ENCODE data around the gene RNF8. TPM values are rescaled to one million over a fixed set of nuclear protein-coding genes. Genes with fewer than 3 reads are reported as not detected.

The RNF8 gene
- total RNA-seq, 1 donor from 2014 or later = 21.8 TPM

DNA sequence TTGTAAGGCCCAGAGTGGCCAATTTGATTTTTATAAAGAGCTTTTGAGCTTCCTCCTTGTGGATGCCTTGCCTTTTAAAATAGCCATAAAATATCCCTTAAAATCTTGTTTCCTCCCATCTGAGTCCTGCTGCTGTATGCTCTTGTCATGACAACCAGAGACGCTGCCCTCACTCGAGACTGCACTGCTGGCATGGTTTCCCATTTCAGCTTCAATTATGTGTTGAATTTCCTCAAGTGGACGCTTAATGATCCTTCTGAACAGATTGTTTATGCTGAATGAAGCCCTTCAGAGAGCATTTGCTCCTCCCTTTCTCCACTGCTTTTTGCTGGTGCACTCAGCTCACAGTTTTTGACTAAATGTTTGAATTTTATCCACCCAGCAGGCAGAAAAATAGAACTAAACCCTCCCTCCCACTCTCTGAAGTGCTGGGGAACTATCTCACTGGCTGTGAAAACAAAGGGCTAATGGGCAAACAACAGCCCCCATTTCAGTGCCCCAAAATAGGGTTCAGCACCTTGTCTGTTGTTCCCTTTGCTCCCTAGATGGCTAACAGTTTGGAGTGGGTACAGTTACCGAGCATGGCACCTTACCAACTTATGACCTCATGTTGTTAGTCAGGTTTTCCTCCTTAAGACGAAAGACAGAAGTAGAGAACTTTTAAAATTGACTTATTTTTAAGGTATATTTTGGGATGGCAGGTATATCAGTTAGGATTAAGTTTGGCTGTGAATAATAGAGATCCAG is 45.5 kb upstream of the RNF8 start:
- Mint-ChIP-seq H3K27me3 (ENCODE audit: unreplicated experiment) (no peaks in the 10 kb centered on the region), H3K27ac (ENCODE audit: unreplicated experiment) (no peak overlapping the region), H3K4me1 (ENCODE audit: unreplicated experiment) (peaks cover 6% of the 10 kb centered on the region), H3K36me3 (ENCODE audit: low read depth, unreplicated experiment) (peaks cover 6% of the 10 kb centered on the region), H3K4me3 (ENCODE audit: unreplicated experiment) (no peak overlapping the region), H3K9me3 (ENCODE audit: unreplicated experiment) (no peaks in the 10 kb centered on the region)
- TF ChIP-seq, protein P1, sequence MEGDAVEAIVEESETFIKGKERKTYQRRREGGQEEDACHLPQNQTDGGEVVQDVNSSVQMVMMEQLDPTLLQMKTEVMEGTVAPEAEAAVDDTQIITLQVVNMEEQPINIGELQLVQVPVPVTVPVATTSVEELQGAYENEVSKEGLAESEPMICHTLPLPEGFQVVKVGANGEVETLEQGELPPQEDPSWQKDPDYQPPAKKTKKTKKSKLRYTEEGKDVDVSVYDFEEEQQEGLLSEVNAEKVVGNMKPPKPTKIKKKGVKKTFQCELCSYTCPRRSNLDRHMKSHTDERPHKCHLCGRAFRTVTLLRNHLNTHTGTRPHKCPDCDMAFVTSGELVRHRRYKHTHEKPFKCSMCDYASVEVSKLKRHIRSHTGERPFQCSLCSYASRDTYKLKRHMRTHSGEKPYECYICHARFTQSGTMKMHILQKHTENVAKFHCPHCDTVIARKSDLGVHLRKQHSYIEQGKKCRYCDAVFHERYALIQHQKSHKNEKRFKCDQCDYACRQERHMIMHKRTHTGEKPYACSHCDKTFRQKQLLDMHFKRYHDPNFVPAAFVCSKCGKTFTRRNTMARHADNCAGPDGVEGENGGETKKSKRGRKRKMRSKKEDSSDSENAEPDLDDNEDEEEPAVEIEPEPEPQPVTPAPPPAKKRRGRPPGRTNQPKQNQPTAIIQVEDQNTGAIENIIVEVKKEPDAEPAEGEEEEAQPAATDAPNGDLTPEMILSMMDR (IDR thresholded peaks at IDR 0.05; ENCODE audit: unreplicated experiment) = no peak
- no peak for DNase-seq (ENCODE audit: low spot score)

DNA sequence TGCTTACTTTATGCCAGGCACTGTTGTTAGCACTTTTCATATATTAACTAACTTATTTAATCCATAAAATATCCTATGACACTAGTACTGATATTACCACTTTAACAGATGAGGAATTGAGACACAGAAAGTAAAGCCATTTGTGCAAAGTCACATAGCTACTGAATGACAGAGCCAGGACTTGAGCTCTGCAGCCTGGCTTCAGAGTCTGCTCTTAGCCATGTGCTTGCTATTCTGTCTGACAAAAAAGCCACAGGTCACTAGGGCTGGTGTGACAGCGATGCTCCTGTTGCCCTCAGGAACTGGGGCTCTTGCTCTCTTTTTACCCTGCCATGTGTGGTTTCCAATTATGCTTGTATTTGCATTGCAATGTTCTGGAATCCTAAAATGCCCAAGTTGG is 44.7 kb upstream of the RNF8 start:
- TF ChIP-seq, protein P1 (IDR thresholded peaks at IDR 0.05; ENCODE audit: unreplicated experiment) = no peak
- Mint-ChIP-seq H3K27ac (ENCODE audit: unreplicated experiment) (no peak overlapping the region), H3K9me3 (ENCODE audit: unreplicated experiment) (no peaks in the 10 kb centered on the region), H3K4me3 (ENCODE audit: unreplicated experiment) (no peak overlapping the region), H3K4me1 (ENCODE audit: unreplicated experiment) (peaks cover 7% of the 10 kb centered on the region), H3K27me3 (ENCODE audit: unreplicated experiment) (no peaks in the 10 kb centered on the region), H3K36me3 (ENCODE audit: low read depth, unreplicated experiment) (peaks cover 11% of the 10 kb centered on the region)
- DNase-seq (ENCODE audit: low spot score) = no peak

DNA sequence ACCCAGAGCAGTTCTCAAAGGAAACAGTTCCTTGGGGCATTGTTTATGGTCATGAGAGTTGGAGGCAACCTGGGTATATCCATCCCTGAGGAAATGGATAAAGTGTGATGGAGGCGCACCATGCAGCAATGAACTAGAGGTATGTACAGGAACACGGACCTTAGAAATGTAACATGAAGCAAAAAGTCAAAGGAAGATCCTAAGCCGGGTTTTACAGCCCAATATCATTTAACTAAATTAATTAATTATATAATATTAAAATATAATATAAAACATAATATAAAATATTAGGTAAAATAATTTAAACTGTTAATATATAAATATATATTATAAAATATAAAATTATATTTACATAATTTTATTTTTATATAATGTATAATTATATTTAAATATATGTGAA is 44.1 kb upstream of the RNF8 start:
- Mint-ChIP-seq H3K27me3 (ENCODE audit: unreplicated experiment) (no peaks in the 10 kb centered on the region), H3K4me3 (ENCODE audit: unreplicated experiment) (no peak overlapping the region), H3K4me1 (ENCODE audit: unreplicated experiment) (peaks cover 14% of the 10 kb centered on the region), H3K9me3 (ENCODE audit: unreplicated experiment) (no peaks in the 10 kb centered on the region), H3K27ac (ENCODE audit: unreplicated experiment) (no peak overlapping the region), H3K36me3 (ENCODE audit: low read depth, unreplicated experiment) (peaks cover 18% of the 10 kb centered on the region)
- TF ChIP-seq, protein P1 (IDR thresholded peaks at IDR 0.05; ENCODE audit: unreplicated experiment) = no peak
- no peak for DNase-seq (ENCODE audit: low spot score)

GRCh38 chr6:37310966-37311365 is 42.8 kb upstream of the RNF8 start:
- Mint-ChIP-seq H3K4me1 (ENCODE audit: unreplicated experiment) (peaks cover 17% of the 10 kb centered on the region), H3K9me3 (ENCODE audit: unreplicated experiment) (no peaks in the 10 kb centered on the region), H3K27ac (ENCODE audit: unreplicated experiment) (no peak overlapping the region), H3K36me3 (ENCODE audit: low read depth, unreplicated experiment) (peaks cover 18% of the 10 kb centered on the region), H3K27me3 (ENCODE audit: unreplicated experiment) (no peaks in the 10 kb centered on the region), H3K4me3 (ENCODE audit: unreplicated experiment) (no peak overlapping the region)
- TF ChIP-seq, protein P1 (IDR thresholded peaks at IDR 0.05; ENCODE audit: unreplicated experiment) = no peak
- no peak for DNase-seq (ENCODE audit: low spot score)

DNA sequence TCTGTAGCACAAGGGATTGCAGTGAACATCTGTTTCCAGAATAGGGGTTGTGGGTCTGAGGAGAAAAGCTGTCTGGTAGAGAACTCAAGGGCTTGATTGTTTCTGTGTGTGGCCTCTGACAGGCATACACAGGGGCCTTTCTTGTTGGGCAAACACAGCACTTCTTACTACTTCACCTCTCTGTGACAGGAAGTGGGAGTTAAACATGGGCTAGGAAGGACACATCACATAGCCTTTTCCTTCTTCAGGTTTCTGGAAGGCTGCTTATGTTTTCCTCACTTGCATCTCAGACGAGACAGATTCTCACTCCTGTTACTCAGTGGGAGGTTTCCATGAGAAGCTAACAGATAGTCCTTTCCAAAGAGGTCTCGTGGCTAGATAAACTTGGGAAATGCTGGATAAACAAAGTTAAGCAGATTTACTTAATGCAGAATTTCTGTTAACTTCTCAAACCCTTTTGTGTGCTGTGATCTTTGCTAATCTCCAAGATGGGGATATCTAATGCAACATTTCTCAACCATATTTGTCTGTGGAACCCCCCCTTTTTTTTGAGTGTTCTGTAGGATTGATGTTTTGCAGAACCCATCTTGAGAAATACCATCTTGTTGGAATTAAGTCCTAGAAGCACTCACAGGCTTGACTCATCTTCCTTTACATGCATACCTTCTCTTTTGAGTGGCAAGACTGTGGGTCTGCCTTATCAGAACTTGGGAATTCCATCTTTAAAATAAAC is 41.9 kb upstream of the RNF8 start:
- no peak overlapping the region for H3K27ac Mint-ChIP-seq (ENCODE audit: unreplicated experiment)
- no peaks in the 10 kb centered on the region for H3K27me3 Mint-ChIP-seq (ENCODE audit: unreplicated experiment)
- H3K36me3 Mint-ChIP-seq (ENCODE audit: low read depth, unreplicated experiment) = peaks cover 18% of the 10 kb centered on the region
- H3K4me3 Mint-ChIP-seq (ENCODE audit: unreplicated experiment) = no peak overlapping the region
- TF ChIP-seq, protein P1 (IDR thresholded peaks at IDR 0.05; ENCODE audit: unreplicated experiment) = no peak
- DNase-seq (ENCODE audit: low spot score) = no peak
- H3K4me1 Mint-ChIP-seq (ENCODE audit: unreplicated experiment) = peaks cover 17% of the 10 kb centered on the region
- no peaks in the 10 kb centered on the region for H3K9me3 Mint-ChIP-seq (ENCODE audit: unreplicated experiment)
